HG02678 (cell line): Measurements from ENCODE around the gene GARIN5B.
"Not testable (repeated sequence)": the region's sequence is repeated elsewhere in the genome, so short reads cannot be mapped to it uniquely, and the experiment has no call there.

Experiments
- ATAC-seq: cut with Tn5 transposase; IDR thresholded peaks from one replicate; pipeline ENCODE4 v1.9.1; 2021; ENCODE audit warnings: mild to moderate bottlenecking, moderate library complexity; ENCODE audit not compliant: unreplicated experiment

GARIN5B gene

GRCh38 chr19:55328774-55329318, 34.2 kb downstream of the GARIN5B start:
- not testable (repeated sequence) for ATAC-seq

GRCh38 chr19:55325172-55325571, 37.9 kb downstream of the GARIN5B start, which contains the start of gene TMEM150B:
Gene TMEM150B (minus strand): TSS chr19:55325341. CDS start chr19:55321036, 4,305 bp downstream.
- ATAC-seq, result no peak

GRCh38 chr19:55324662-55325061, 38.4 kb downstream of the GARIN5B start:
- no peak for ATAC-seq

- ATAC-seq, result no peak
These were observed 40.7 kb downstream of the GARIN5B start for GRCh38 chr19:55322204-55322885.

- ATAC-seq, result no peak
These were observed 41.5 kb downstream of the GARIN5B start for GRCh38 chr19:55321466-55322137.

- ATAC-seq, result no peak
These were observed 42.1 kb downstream of the GARIN5B start for GRCh38 chr19:55320844-55321419.

- ATAC-seq, result no peak
These were observed 43.3 kb downstream of the GARIN5B start for GRCh38 chr19:55319785-55320184.

GRCh38 chr19:55316646-55317045, 46.4 kb downstream of the GARIN5B start:
- no peak for ATAC-seq

- ATAC-seq, result no peak
These were observed 47.0 kb downstream of the GARIN5B start for GRCh38 chr19:55315956-55316525.

- ATAC-seq, result no peak
These were observed 48.7 kb downstream of the GARIN5B start for GRCh38 chr19:55314396-55314795.

GRCh38 chr19:55312621-55313512, 50.2 kb downstream of the GARIN5B start:
- no peak for ATAC-seq

- ATAC-seq, result no peak
These were observed 51.3 kb downstream of the GARIN5B start for GRCh38 chr19:55311797-55312196.

GRCh38 chr19:55311397-55311796, 51.7 kb downstream of the GARIN5B start:
- no peak for ATAC-seq

- no peak for ATAC-seq
These were observed 52.6 kb downstream of the GARIN5B start for GRCh38 chr19:55310498-55310897.

GRCh38 chr19:55309448-55309847, 53.6 kb downstream of the GARIN5B start:
- ATAC-seq, result no peak

GRCh38 chr19:55308281-55308680, 54.8 kb downstream of the GARIN5B start:
- ATAC-seq, result no peak

- ATAC-seq, result no peak
These were observed 56.3 kb downstream of the GARIN5B start for GRCh38 chr19:55306712-55307111.

GRCh38 chr19:55305983-55306562, 57.0 kb downstream of the GARIN5B start:
- ATAC-seq, result no peak

GRCh38 chr19:55305491-55305890, 57.6 kb downstream of the GARIN5B start:
- no peak for ATAC-seq

GRCh38 chr19:55304980-55305379, 58.1 kb downstream of the GARIN5B start:
- no peak for ATAC-seq
